SHP77 treated with DMSO at 0.1 percent for 48 hours (cell line): ENCODE results near the gene CBLN2.

Experiments used
- DNase-seq: peaks from one replicate; lab custom pipeline; 2025; lab: John Stamatoyannopoulos, UW

The CBLN2 gene

DNA sequence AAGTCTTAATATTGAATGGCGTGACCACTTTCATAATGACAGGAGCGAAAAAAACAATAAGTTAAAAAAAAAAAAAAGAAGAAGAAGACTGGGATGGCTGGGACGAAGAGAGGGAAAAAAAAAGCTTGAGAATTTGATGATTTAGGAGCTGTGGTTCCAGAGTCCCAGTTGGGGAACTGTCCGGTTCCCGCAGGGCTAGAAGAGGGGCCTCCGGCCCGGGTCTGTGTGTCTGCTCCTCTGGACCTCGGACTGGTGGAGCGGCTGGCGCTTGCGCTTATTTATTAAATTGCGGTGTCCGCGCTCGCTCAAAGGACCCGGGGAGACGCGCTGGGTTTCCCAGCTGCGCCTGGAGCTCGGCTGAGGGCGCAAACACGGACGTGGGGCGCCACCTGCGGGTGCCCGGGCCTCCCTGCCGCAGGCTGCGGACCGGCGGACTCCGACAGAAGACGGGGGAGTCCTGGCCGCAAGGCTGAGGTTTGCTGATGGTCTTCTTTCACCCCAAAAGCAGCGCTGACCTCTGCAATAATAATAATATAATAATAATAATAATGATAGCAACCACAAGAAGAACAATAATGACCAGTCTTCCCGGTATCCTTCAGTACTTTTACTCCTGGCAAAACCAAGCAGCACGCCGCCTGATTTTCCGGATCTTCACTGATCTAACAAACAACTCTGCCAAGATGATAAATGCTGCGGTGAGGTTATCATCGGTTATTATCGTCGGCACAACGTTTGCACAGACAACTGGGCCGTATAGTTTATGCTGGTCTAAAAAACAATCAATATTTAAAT lies at the start of gene CBLN2:
Gene CBLN2 (minus strand): TSS at position 251 of the 795 bp plus-strand sequence. CDS start 2,182 bp downstream, outside the sequence.
- peak; percentile 68 for DNase-seq

DNA sequence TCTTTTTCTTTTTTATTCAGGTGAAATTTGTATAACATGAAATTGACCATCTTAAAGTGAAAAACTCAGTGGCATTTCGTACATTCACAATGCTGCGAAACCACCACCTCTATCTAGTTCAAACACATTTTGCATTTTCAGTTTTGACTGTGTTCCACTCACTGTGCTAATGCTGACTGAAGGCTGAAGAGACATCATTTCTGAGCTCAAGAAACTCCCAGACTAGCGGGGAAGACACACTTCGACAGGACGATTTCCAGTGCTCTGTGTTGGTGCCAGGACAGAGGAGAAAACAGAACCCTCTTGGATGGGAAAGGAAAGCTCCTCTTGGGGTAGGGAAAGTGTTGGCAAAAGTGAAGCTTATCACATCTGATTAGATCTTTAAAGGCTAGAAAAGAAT lies 44.2 kb upstream of the CBLN2 start:
- DNase-seq: no peak

DNA sequence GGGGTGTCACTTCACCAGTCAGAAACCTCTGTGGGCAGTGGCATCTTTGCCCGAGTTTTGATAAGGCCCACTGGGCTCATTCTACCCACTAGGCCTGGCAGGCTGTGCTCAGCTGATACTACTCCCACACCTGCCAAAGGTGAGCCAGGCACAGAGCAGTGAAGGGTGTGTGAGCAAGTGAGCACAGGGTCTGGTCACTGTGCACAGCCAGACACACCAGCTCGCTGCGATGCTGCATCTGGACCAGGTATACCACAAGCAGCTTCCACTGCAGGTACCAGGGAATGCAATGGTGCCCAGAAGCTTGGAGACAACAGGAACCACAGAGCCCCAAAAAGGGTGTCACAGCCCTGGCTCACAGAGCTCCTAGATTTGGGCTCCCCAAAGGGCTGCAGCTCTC lies 40.6 kb upstream of the CBLN2 start:
- DNase-seq: no peak

DNA sequence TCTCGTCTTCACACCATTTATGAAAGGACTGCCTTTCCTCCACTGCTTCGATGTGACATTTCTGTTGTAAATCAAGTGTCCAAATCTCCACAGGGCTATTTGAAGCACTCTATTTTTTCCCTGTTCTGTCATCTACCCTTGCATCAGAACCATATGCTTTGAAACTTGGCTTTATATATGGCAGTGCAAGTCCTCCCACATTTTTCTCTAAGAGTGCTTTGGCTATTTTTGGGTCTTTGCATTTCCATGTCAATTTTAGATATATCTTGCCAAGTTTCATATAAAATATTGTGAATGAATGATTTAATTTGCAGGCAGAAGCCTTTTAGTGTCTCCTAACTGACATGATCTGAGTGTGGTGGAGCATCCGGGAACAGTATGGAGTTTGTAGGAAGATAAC lies 37.8 kb upstream of the CBLN2 start:
- DNase-seq: no peak

DNA sequence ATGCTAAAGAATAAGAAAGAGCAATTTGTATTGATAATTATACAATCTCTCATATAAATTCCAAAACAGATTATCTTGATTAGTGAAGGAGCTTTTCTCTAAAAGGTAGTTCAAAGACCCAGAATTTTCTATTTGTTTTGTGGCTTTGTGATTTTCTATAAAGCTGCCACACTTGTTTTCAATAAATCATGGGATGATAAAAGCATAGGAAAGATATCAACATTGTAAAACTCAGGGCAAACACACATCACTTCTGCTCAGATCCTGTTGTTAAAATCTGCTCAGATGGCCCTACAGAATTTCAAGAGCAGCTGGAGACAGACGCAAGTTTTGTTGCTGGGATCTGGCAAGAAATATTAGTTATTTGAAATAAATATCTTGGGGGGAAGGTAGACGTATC lies 28.8 kb upstream of the CBLN2 start:
- no peak for DNase-seq

DNA sequence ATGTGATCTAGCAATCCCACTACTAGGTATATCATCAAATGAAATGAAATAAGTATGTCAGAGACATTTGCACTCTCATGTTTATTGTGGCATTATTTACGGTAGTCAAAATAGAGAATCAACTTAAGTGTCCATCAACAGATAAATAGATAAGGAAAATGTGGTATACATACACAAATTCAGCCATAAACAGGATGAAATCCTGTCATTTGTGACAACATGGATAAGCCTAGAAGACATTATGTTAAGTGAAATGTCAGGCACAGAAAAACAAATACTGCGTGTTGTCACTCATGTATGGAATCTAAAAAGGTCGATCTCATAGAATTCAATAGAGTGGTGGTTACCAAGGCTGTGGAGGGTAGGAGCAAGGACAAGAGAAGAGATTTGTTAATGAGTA lies 22.1 kb upstream of the CBLN2 start:
- no peak for DNase-seq

DNA sequence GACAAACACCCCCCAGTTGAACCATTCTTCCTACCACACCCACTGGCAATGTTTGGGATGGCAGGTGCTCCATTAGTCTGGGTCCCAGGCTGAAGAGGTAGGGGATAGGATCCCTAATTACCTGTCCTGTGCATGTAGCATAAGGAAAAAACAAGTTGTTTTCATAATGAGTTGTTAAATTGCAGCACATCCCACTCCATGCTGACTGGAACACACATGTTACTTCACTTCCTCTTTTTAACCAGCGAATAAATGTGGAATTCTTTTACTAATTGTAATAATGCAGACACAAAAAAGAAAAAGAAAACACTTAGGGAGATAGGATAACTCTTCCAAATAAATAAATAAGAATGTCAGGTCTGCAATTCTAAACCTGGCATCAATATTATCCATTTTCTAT lies 11.8 kb upstream of the CBLN2 start:
- no peak for DNase-seq

DNA sequence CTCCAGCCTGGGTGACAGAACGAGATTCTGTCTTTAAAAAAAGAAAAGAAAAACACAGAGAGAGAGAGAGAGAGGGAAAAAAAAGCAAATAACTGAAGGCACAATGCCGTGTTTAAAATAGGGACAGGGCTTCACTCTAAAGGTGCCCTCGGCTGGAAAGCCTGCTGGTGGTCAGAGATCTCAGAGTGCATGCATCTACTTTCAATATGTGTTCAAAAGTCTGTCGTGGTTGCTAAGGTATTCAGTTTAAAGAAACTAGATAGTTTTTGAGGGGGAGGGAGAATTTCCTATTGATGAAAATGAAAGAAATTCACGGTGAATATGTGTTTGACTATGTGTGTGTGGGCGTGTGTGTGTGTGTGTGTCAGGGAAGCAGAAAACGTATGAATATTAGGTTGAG lies 11.0 kb upstream of the CBLN2 start:
- DNase-seq: no peak

GRCh38 chr18:72543357-72544055 lies 636 bp downstream of the CBLN2 start:
- DNase-seq: no peak

DNA sequence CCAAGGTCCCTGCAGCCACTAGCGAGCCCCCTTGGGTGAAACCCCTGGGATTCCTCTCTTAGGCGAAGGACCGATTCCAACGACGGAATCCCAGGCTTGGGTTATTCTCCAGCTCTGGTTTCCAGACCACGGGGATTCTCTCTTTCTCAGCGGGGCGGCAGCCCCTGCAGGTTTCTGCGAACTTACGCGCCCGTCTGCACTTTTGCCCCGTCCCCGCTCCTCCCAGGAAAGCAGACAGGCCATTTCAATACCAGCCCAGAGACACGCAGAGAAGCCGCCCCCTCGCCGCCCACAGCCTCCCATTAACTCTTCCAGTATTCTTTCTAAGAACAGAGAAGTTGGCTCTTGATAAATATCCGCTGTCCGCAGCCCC lies 1.2 kb downstream of the CBLN2 start:
- DNase-seq: no peak

DNA sequence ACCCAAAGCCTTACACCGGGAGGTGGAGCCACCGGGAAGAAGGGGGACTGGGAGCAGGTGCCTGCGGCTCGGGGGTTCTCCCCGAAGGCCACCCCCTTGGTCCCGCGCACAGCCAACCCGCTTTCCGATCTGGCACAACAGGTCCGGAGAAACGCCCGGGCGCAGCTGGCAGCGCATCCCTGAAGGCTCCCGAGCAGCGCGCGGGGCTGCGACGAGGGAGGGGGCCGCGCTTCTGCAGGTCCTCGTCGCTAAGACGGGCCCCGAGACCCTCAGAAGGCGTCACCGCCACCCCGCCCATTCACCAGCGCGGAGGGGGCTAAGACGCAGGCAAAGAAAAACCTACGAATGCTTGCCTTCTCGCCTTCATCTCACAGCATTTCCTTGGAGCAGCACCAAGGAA lies 1.8 kb downstream of the CBLN2 start:
- DNase-seq: no peak

DNA sequence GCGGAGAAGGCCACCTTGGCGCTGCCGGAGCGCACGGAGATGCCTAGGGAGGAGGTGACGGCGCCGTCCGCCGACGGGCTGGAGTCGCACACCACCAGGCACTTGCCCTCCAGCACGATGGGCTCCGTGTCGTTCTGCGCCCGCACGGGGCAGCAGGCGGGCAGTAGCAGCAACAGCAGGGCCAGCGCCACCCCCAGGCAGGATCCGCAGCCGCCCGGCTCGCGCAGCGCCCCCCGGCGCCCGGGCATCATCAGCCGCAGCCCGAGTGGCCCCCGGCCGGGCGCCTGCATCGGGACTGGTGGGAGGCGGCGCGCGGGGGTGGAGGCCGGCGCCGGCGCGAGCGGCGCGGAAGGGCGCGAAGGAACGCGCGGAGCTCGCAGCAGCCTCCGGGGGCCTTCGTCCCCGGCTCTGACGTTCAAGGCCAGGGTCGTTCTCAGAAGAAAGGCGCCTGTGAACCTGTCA lies 2.2 kb downstream of the CBLN2 start:
- peak; percentile 74 for DNase-seq

DNA sequence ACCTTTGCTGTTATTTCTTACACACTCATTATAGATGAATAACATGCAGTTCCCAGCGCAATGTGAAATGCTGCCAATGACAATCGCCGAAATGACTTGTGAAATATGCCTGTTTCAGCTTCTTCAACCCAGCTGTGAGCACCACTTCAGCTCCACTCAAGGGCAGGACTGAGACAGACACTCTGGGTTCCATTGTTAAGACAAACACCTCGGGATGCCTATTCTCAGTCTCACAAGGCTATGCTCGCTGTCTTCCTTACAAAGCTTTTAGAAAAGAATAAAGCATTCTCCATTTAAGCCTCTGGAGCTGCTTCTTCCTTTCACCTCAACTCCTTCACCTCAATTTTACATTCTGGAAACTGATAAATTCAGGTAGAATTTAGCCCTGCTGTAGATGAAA lies 4.2 kb downstream of the CBLN2 start:
- DNase-seq: no peak

- DNase-seq: no peak
Measured at GRCh38 chr18:72530622-72531021, 13.5 kb downstream of the CBLN2 start.

- DNase-seq: no peak
Measured at GRCh38 chr18:72504866-72505265, 39.3 kb downstream of the CBLN2 start.

DNA sequence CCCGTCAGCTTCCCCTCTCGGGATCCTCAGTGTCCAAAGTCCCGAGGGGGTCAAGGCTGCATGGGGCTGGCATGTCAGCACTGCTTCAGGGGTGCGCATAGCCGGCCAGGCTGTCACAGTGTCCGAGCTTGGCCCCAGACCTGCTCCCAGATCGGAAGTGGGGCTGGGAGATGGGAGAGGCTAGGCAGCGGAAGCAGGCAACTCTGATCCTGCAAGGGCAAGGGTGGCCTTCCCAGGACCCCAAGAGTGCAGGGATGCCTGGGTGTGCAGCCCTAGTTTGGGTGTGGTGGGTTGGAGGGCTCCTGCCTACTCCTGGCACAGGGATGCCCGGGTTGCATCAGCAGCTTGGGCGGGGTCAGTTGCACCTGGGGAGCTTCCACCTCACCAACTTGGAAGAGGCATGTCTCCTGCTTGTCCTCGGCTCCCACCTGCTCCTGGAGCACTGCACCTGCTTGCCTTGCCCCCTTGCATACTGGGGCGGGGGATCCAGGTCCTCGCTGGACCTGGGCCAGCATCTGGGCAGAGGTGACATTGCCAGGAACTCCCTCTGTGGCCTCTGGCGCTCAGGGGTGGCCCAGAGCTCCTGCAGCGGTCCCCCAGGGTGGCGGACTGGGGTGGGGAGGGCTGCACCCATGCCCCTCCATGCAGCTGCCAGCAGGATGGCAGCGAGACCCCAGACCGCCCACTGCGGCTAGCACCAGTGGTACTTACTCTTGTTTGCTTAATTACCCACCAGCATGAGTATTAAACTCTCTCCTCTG lies 41.3 kb downstream of the CBLN2 start:
- no peak for DNase-seq

GRCh38 chr18:72492497-72492896 lies 51.6 kb downstream of the CBLN2 start:
- no peak for DNase-seq
